Uterus (tissue), 2 donors: Measurements from ENCODE around the gene BCORL1.

ENCODE experiments used
- POLR2A ChIP-seq, 2 donors: fragments of 450-650 bp; IDR thresholded peaks; one replicate each; pipeline ENCODE4 v1.6.1; 2016; ENCODE audit warnings: antibody characterized with exemption in 2 of 2, mild to moderate bottlenecking in 1 of 2, moderate library complexity in 1 of 2
- TF ChIP-seq, protein P1 (sequence below), 4 experiments: fragments of 200-600 bp in 2 of 4; fragments of 450-650 bp in 2 of 4; sonication (generic) in 2 of 4; IDR thresholded peaks; one replicate each; pipeline ENCODE4 v1.5.1; 2016 to 2019; ENCODE audit warnings: antibody characterized with exemption in 4 of 4, mild to moderate bottlenecking in 2 of 4, moderate library complexity in 1 of 4

DNA sequence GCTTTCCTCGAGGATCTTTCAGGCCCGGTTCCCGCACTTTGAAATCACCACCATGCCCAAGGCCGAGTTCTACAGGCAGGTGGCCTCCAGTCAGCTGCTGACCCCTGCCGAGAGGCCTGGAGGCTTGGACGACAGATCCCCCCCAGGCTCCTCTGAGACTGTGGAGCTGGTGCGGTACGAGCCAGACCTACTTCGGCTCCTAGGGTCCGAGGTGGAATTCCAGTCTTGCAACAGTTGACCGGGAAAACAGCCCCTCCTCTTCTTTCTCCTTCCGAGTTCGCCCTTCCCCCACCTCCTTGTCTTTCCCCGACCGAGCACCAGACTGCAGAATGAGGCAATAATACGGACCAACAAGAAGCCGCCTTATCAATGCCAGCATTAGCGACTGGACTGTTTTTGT lies 73.5 kb downstream of the BCORL1 start:
- TF ChIP-seq, protein P1, sequence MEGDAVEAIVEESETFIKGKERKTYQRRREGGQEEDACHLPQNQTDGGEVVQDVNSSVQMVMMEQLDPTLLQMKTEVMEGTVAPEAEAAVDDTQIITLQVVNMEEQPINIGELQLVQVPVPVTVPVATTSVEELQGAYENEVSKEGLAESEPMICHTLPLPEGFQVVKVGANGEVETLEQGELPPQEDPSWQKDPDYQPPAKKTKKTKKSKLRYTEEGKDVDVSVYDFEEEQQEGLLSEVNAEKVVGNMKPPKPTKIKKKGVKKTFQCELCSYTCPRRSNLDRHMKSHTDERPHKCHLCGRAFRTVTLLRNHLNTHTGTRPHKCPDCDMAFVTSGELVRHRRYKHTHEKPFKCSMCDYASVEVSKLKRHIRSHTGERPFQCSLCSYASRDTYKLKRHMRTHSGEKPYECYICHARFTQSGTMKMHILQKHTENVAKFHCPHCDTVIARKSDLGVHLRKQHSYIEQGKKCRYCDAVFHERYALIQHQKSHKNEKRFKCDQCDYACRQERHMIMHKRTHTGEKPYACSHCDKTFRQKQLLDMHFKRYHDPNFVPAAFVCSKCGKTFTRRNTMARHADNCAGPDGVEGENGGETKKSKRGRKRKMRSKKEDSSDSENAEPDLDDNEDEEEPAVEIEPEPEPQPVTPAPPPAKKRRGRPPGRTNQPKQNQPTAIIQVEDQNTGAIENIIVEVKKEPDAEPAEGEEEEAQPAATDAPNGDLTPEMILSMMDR (IDR thresholded peaks at IDR 0.05): no peak
- TF ChIP-seq POLR2A (IDR thresholded peaks at IDR 0.05): no peak
